GM12878 (cell line): Measurements from ENCODE around the gene ZDHHC14. TPM values are rescaled to one million over a fixed set of nuclear protein-coding genes. Genes with fewer than 3 reads are reported as not detected.

ENCODE experiments used
- ATAC-seq: fragments of 200-7000 bp; cut with Tn5 transposase; 3 replicates; pipeline ENCODE4 v1.9.1; 2020; ENCODE audit warnings: mild to moderate bottlenecking, moderate library complexity
- BruUV-seq: library from RNA; stranded (reverse); fragments of 400-500 nt; replicated peaks from 2 replicates; lab custom pipeline; 2021; lab: Mats Ljungman, UMichigan
- CTCF ChIA-PET: fragments of 300-600 bp; sonication (Branson Sonifier 250); formaldehyde crosslinking; extraction: SDS; loops from one replicate; lab custom pipeline; 2021; ENCODE audit warnings: inconsistent platforms; lab: Yijun Ruan, JAX
- POLR2A ChIA-PET: fragments of 350-600 bp; formaldehyde crosslinking; extraction: SDS; loops from one replicate; lab custom pipeline; 2021; ENCODE audit warnings: inconsistent platforms; lab: Charles Lee
- RAD21 ChIA-PET: fragments of 300-600 bp; sonication (Branson Sonifier 250); formaldehyde crosslinking; loops from one replicate; lab custom pipeline; 2023; ENCODE audit warnings: antibody characterized with exemption; ENCODE audit not compliant: unreplicated experiment; lab: Charles Lee
- SMC1A ChIA-PET: fragments of 300-600 bp; sonication (Branson Sonifier 250); formaldehyde crosslinking; loops from one replicate; lab custom pipeline; 2023; ENCODE audit not compliant: unreplicated experiment, uncharacterized antibody; lab: Charles Lee
- DNase-seq: peaks from one replicate; pipeline ENCODE4 v3.0.0-alpha.2; 2011; ENCODE audit warnings: low read depth, low spot score
- FAIRE-seq: peaks from 3 replicates; lab custom pipeline; 2011; peaks lifted over from hg19 to GRCh38; lab: Jason Lieb, UNC
- H2AFZ ChIP-seq: 2 replicates; pipeline ENCODE4 v1.6.0; 2011; ENCODE audit warnings: low read depth, low read length, control low read depth; ENCODE audit not compliant: control insufficient read depth
- H3K27ac ChIP-seq: 2 replicates; pipeline ENCODE4 v1.5.1; 2011; ENCODE audit warnings: control low read depth; ENCODE audit not compliant: control insufficient read depth, insufficient read depth
- H3K27me3 ChIP-seq, 2 experiments: replicated peaks in 1 of 2; 2 replicates each; pipeline versions ENCODE4 v1.6.0 to v1.6.1; 2011; ENCODE audit warnings: low read length in 1 of 2; ENCODE audit not compliant: control insufficient read depth in 2 of 2, insufficient read depth in 2 of 2
- H3K36me3 ChIP-seq, 2 experiments: 2 replicates each; pipeline ENCODE4 v1.5.1; 2011; ENCODE audit warnings: low read length in 1 of 2; ENCODE audit not compliant: control insufficient read depth in 2 of 2, insufficient read depth in 2 of 2
- H3K4me1 ChIP-seq: 2 replicates; pipeline ENCODE4 v1.6.1; 2011; ENCODE audit warnings: mild to moderate bottlenecking, low read length, moderate library complexity, mixed read lengths; ENCODE audit not compliant: control insufficient read depth, insufficient read depth
- H3K4me2 ChIP-seq: 2 replicates; pipeline ENCODE4 v1.6.0; 2011; ENCODE audit warnings: control low read depth; ENCODE audit not compliant: control insufficient read depth, insufficient read depth
- H3K4me3 ChIP-seq: fragments of 200-600 bp; sonication (generic); 2 replicates; pipeline ENCODE4 v1.5.1; 2016
- H3K79me2 ChIP-seq: 2 replicates; pipeline ENCODE4 v1.6.0; 2011; ENCODE audit warnings: low read length; ENCODE audit not compliant: control insufficient read depth, insufficient read depth
- H3K9ac ChIP-seq: 2 replicates; pipeline ENCODE4 v1.8.0; 2011; ENCODE audit warnings: low read length, control low read depth, mixed read lengths; ENCODE audit not compliant: control insufficient read depth, insufficient read depth
- H3K9me3 ChIP-seq: replicated peaks from 3 replicates; pipeline ENCODE4 v1.5.1; 2011; ENCODE audit warnings: mild to moderate bottlenecking, low read length; ENCODE audit not compliant: control insufficient read depth, insufficient read depth
- H4K20me1 ChIP-seq: 2 replicates; pipeline ENCODE4 v1.6.0; 2011; ENCODE audit not compliant: control insufficient read depth, insufficient read depth
- NR2C2 ChIP-seq: IDR thresholded peaks from 2 replicates; pipeline ENCODE4 v1.6.1; 2011; ENCODE audit warnings: borderline replicate concordance, low read depth; ENCODE audit not compliant: control insufficient read depth, insufficient read length
- TCF12 ChIP-seq: IDR thresholded peaks from 2 replicates; pipeline ENCODE4 v1.6.1; 2011; ENCODE audit warnings: low read depth, mild to moderate bottlenecking, low read length
- ZBTB11 ChIP-seq: fragments of 450-650 bp; formaldehyde crosslinking; IDR thresholded peaks from 2 replicates; pipeline ENCODE4 v1.5.0; 2022; ENCODE audit warnings: mild to moderate bottlenecking, missing genetic modification characterization
- whole genome bisulfite sequencing: methylation state at CpG from one replicate; pipeline ENCODE4 v1.1.6; 2016; ENCODE audit warnings: low lambda C conversion rate; ENCODE audit not compliant: insufficient replicate concordance, insufficient coverage; ENCODE audit errors: missing lambda C conversion rate; 5-methylcytosine and 5-hydroxymethylcytosine counted together
- in situ Hi-C: fragments of 300-500 bp; cut with MboI; formaldehyde crosslinking; loops from 9 replicates; pipeline ENCODE4 v1.14.3; 2018; ENCODE audit warnings: mixed read lengths
- intact Hi-C: fragments of 100-400 bp; cut with micrococcal nuclease; formaldehyde crosslinking; loops from one replicate; pipeline ENCODE4 v1.14.2; 2022; ENCODE audit not compliant: unreplicated experiment
- polyA plus RNA-seq, 11 experiments: library from polyadenylated mRNA; depleted of rRNA in 4 of 11; unstranded in 6 of 11; stranded (reverse) in 5 of 11; fragments of >200 nt; fragmentation: Nextera tagmentation in 4 of 11; fragmentation: Illumina TruSeq in 1 of 11; extraction: Ambion mirVana in 4 of 11; extraction: Trizol in 1 of 11; gene quantifications; 1 replicate in 1 of 11; 2 replicates in 10 of 11; pipeline versions ENCODE4 v1.2.1 to v1.2.3, GENCODE V29; 2011 to 2016; ENCODE audit warnings: inconsistent platforms in 2 of 11, missing spikeins in 2 of 11, low read depth in 1 of 11
- total RNA-seq, 4 experiments: library from RNA; depleted of rRNA in 3 of 4; stranded (reverse); fragments of >200 nt in 3 of 4; fragmentation: Illumina TruSeq in 1 of 4; extraction: Trizol in 1 of 4; gene quantifications; 2 replicates each; pipeline versions ENCODE4 v1.2.1 to v1.2.3, GENCODE V29; 2013 to 2021
- TF ChIP-seq, protein P1 (sequence below): fragments of 450-650 bp; IDR thresholded peaks from 2 replicates; pipeline ENCODE4 v1.6.1; 2016; ENCODE audit warnings: mild to moderate bottlenecking

Gene ZDHHC14
- total and polyA plus RNA-seq, 10 of the 15 experiments (the other 5 are each of a cell fraction or from before 2014, with no cell fraction given): 0.15 to 16.0 (median 0.76) TPM; not detected in 1

GRCh38 chr6:157453978-157454377 is 73.0 kb downstream of the ZDHHC14 start (continued):
- TF ChIP-seq ZBTB11 (CRISPR knock-in tag) (no peak), TCF12 (no peak)

DNA sequence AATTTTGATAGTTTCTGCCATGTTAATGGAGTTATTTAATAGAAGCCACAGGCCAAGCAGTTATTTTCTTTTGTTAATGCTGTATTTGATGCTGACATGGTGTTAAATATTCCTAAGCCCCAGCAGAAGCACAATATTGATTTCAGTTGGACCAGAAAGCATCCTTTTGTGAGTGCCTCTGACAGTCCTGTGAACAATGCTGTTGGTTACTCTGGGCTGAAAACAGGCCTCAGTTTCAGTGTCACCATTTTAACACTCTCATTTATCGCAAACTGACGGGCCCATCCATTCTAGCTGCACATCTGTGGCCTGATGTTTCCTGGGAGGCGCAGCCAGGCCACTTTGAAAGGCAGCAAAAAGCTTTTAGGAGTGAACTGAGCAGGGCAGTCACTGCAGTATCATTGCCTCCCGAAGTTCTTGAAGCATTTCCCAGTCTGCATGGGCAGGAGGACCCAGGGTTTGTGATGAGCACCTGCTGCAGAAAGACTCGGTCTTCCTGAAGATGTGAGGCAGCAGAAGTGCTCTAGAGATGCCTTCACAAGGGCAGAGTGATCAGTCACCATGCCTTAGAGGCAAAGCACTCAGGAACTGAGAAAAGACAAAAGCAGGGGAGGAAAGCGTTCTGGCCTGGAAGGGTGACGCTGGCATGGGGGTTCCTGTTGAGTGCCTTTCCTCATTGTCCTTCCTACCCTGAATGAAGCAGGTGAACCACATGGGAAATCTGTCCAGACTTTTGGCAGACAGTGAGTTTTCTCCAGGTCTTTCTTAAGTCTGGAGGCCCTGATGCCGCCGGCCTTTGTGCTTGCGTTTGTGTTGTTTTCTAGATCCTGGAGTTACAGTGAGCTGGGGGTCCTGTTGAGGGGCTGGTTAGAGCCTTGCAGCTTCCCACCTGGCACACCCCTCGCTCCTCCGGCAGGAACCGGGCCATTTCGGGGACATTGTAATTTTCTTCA is 74.0 kb downstream of the ZDHHC14 start:
- in situ Hi-C loops: no loop called here
- TF ChIP-seq, protein P1, sequence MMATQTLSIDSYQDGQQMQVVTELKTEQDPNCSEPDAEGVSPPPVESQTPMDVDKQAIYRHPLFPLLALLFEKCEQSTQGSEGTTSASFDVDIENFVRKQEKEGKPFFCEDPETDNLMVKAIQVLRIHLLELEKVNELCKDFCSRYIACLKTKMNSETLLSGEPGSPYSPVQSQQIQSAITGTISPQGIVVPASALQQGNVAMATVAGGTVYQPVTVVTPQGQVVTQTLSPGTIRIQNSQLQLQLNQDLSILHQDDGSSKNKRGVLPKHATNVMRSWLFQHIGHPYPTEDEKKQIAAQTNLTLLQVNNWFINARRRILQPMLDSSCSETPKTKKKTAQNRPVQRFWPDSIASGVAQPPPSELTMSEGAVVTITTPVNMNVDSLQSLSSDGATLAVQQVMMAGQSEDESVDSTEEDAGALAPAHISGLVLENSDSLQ: no peak
- peak; percentile 15 for TF ChIP-seq NR2C2
- TF ChIP-seq, all 136 proteins: peak for 1
- no peak for FAIRE-seq
- BruUV-seq: no TSS peak
- no peak overlapping the region for H3K4me2 ChIP-seq
- no peaks in the 10 kb centered on the region; the same call in 2 of the 3 replicates for H3K9me3 ChIP-seq
- H3K27ac ChIP-seq: no peak overlapping the region
- no peaks in the 10 kb centered on the region for H4K20me1 ChIP-seq
- 85% methylated on average over 14 of the region's 14 CpGs for WGBS
- H3K36me3 ChIP-seq: no peaks in the 10 kb centered on the region
- H3K79me2 ChIP-seq: no peaks in the 10 kb centered on the region
- no peaks in the 10 kb centered on the region for H3K27me3 ChIP-seq
- peaks cover 13% of the 10 kb centered on the region for H3K4me1 ChIP-seq
- ChIA-PET POLR2A (interaction anchor here (0.5 to 1.3 kb wide), 3 partner anchors 12 to 561 kb away, joined by 3 read pairs; no protein-coding TSS in a partner anchor), SMC1A (interaction anchor here (1.0 to 2.7 kb wide), 7 partner anchors 11 to 128 kb away, joined by 3 to 13 read pairs (median 3); no protein-coding TSS in a partner anchor), RAD21 (interaction anchor here (0.9 to 1.9 kb wide), 3 partner anchors 71 to 211 kb away, joined by 4 to 6 read pairs (median 4); no protein-coding TSS in a partner anchor), CTCF (interaction anchor here (0.9 kb wide), 2 partner anchors 10 to 138 kb away, joined by 3 read pairs; no protein-coding TSS in a partner anchor)
- no peak overlapping the region for H2AFZ ChIP-seq
- intact Hi-C loops: no loop called here
- no peak overlapping the region for H3K4me3 ChIP-seq
- no peak overlapping the region for H3K9ac ChIP-seq
- DNase-seq: no peak
- no peak for ATAC-seq
